Activated CD4-positive, alpha-beta T cell treated with anti-CD3 and anti-CD28 coated beads for 36 hours (primary cell): Measurements from ENCODE around the gene PHLPP2. TPM values are rescaled to one million over a fixed set of nuclear protein-coding genes. Genes with fewer than 3 reads are reported as not detected.

Source experiments
- ATAC-seq: fragments of 200-7000 bp; cut with Tn5 transposase; one replicate; pipeline ENCODE4 v1.10.0; 2021; ENCODE audit warnings: mild to moderate bottlenecking, moderate library complexity
- CTCF ChIA-PET: fragments of 350-600 bp; sonication (Branson Sonifier 250); formaldehyde crosslinking; loops from one replicate; lab custom pipeline; 2021; ENCODE audit warnings: antibody characterized with exemption; lab: Charles Lee
- POLR2A ChIA-PET: fragments of 350-600 bp; sonication (Branson Sonifier 250); formaldehyde crosslinking; loops from one replicate; lab custom pipeline; 2021; ENCODE audit warnings: antibody characterized with exemption, inconsistent platforms; lab: Charles Lee
- DNase-seq: peaks from one replicate; pipeline ENCODE4 v3.0.0-alpha.2; 2020
- H3K27ac Mint-ChIP-seq: one replicate; pipeline ENCODE4 v1.8.0; 2021; ENCODE audit warnings: mixed read lengths
- H3K27me3 Mint-ChIP-seq: one replicate; pipeline ENCODE4 v1.8.0; 2021; ENCODE audit warnings: mixed read lengths
- H3K36me3 Mint-ChIP-seq: one replicate; pipeline ENCODE4 v1.8.0; 2021; ENCODE audit warnings: low read depth, mixed read lengths
- H3K4me1 Mint-ChIP-seq: one replicate; pipeline ENCODE4 v1.8.0; 2021; ENCODE audit warnings: mixed read lengths
- H3K4me3 Mint-ChIP-seq: one replicate; pipeline ENCODE4 v1.8.0; 2021; ENCODE audit warnings: mild to moderate bottlenecking, moderate library complexity, mixed read lengths
- H3K9me3 Mint-ChIP-seq: one replicate; pipeline ENCODE4 v1.8.0; 2021; ENCODE audit warnings: low read depth, mixed read lengths
- intact Hi-C, 2 experiments: fragments of 100-400 bp; cut with DNase I in 1 of 2; cut with micrococcal nuclease in 1 of 2; formaldehyde crosslinking; loops; one replicate each; pipeline versions ENCODE4 v1.14.2 to v1.15.1; 2022 to 2024; cut with DNase I, micrococcal nuclease
- total RNA-seq, 2 experiments: library from RNA; stranded (reverse); gene quantifications; one replicate each; pipeline ENCODE4 v1.2.3, GENCODE V29; 2021

PHLPP2 gene
- total RNA-seq, 2 experiments from 2014 or later: 8.8 to 11.2 TPM

DNA sequence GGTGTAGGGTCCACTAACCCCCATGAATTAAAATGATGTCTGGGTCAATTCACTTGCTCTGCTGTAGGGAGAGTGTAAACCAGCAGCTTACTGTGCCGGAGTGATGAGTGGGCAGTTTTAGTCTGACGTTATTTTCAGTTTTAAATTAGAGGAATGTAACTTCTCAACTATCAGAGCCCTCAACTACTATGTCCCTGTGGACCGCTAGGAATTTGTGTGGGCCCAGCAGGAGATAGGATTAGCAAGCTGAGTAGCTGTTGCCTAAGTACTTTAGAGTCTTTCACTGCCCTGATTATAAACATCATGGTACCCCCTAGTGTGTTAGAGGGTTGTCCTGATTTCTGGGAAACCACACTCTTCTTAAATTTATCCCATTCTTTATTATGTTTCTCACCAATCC, 87.1 kb downstream of the PHLPP2 start:
- ChIA-PET POLR2A (no interaction called here), CTCF (interaction anchor here (0.6 to 1.1 kb wide), 2 partner anchors 324 to 966 kb away, joined by 3 read pairs; no protein-coding TSS in a partner anchor)
- ATAC-seq (no peak), DNase-seq (no peak)
- no peaks in the 10 kb centered on the region for H3K27me3 Mint-ChIP-seq
- H3K4me3 Mint-ChIP-seq: no peak overlapping the region
- H3K36me3 Mint-ChIP-seq: no peaks in the 10 kb centered on the region
- no peaks in the 10 kb centered on the region for H3K9me3 Mint-ChIP-seq
- H3K27ac Mint-ChIP-seq: no peak overlapping the region
- intact Hi-C loops: no loop called here
- H3K4me1 Mint-ChIP-seq: no peaks in the 10 kb centered on the region

GRCh38 chr16:71635632-71636031, 88.9 kb downstream of the PHLPP2 start:
- POLR2A ChIA-PET: no interaction called here
- intact Hi-C loops: no loop called here
- no peak overlapping the region for H3K4me3 Mint-ChIP-seq
- H3K27me3 Mint-ChIP-seq: no peaks in the 10 kb centered on the region
- no peaks in the 10 kb centered on the region for H3K4me1 Mint-ChIP-seq
- H3K9me3 Mint-ChIP-seq: no peaks in the 10 kb centered on the region
- H3K27ac Mint-ChIP-seq: no peak overlapping the region
- ATAC-seq (no peak), DNase-seq (no peak)
- H3K36me3 Mint-ChIP-seq: no peaks in the 10 kb centered on the region
- CTCF ChIA-PET: interaction anchor here (0.8 to 1.1 kb wide), 2 partner anchors 25 to 314 kb away, joined by 3 read pairs; no protein-coding TSS in a partner anchor

GRCh38 chr16:71631776-71632175, 92.7 kb downstream of the PHLPP2 start:
- CTCF ChIA-PET: no interaction called here
- intact Hi-C loops: no loop called here

GRCh38 chr16:71630808-71631207, 93.7 kb downstream of the PHLPP2 start:
- Mint-ChIP-seq H3K9me3 (no peaks in the 10 kb centered on the region), H3K27ac (no peak overlapping the region), H3K27me3 (peaks cover 16% of the 10 kb centered on the region), H3K4me1 (peaks cover 2% of the 10 kb centered on the region), H3K36me3 (no peaks in the 10 kb centered on the region), H3K4me3 (no peak overlapping the region)
- CTCF ChIA-PET: interaction anchor here (0.8 kb wide), 1 partner anchor 20 kb away, joined by 3 read pairs; no protein-coding TSS in a partner anchor
- DNase-seq (no peak), ATAC-seq (no peak)
- POLR2A ChIA-PET: no interaction called here
- intact Hi-C loops: no loop called here

More at GRCh38 chr16:71631776-71632175, 92.7 kb downstream of the PHLPP2 start:
- Mint-ChIP-seq H3K4me3 (no peak overlapping the region), H3K27ac (no peak overlapping the region), H3K36me3 (no peaks in the 10 kb centered on the region), H3K27me3 (peaks cover 14% of the 10 kb centered on the region), H3K4me1 (no peaks in the 10 kb centered on the region), H3K9me3 (no peaks in the 10 kb centered on the region)
- no peak for ATAC-seq
- DNase-seq: no peak
- POLR2A ChIA-PET: no interaction called here

GRCh38 chr16:71629278-71630016, 95.1 kb downstream of the PHLPP2 start:
- Mint-ChIP-seq H3K4me1 (peaks cover 2% of the 10 kb centered on the region), H3K27ac (no peak overlapping the region), H3K4me3 (no peak overlapping the region), H3K27me3 (peaks cover 20% of the 10 kb centered on the region), H3K9me3 (no peaks in the 10 kb centered on the region), H3K36me3 (no peaks in the 10 kb centered on the region)
- POLR2A ChIA-PET: no interaction called here
- ATAC-seq: no peak
- no peak for DNase-seq
- intact Hi-C loops: no loop called here
- CTCF ChIA-PET: interaction anchor here (0.6 to 3.0 kb wide), 4 partner anchors 10 to 332 kb away, joined by 3 to 15 read pairs (median 4); no protein-coding TSS in a partner anchor

- ChIA-PET POLR2A (no interaction called here), CTCF (interaction anchor here (0.6 to 3.0 kb wide), 4 partner anchors 10 to 333 kb away, joined by 3 to 15 read pairs (median 4); no protein-coding TSS in a partner anchor)
- no peak for ATAC-seq
- H3K27ac Mint-ChIP-seq: no peak overlapping the region
- H3K27me3 Mint-ChIP-seq: peaks cover 20% of the 10 kb centered on the region
- intact Hi-C loops: no loop called here
- H3K9me3 Mint-ChIP-seq: no peaks in the 10 kb centered on the region
- H3K36me3 Mint-ChIP-seq: no peaks in the 10 kb centered on the region
- H3K4me3 Mint-ChIP-seq: no peak overlapping the region
- H3K4me1 Mint-ChIP-seq: peaks cover 2% of the 10 kb centered on the region
- no peak for DNase-seq
Measured at GRCh38 chr16:71628810-71629209, 95.7 kb downstream of the PHLPP2 start.

DNA sequence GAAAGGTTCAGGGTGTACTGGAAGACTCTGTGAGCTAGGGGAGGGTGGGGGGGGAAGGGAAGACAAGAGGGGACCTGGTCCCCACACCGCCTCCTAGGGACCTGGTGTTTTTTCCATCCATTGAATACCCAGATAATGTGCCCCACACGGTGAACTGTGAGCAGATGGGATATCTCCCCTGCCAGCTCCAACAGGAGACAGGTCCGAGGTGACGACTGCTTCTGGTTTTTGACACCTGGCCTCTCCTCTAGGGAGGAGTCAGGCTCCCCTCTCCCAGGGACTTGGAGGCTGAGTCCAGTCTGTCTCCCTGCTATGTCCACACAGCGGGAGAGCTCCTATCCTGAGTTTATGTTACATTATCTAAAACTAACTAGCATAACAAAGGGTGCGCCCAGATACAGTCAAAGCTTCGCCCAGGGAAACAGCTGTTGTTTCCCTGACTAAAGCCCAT, 96.7 kb downstream of the PHLPP2 start:
- intact Hi-C loops: no loop called here
- DNase-seq (no peak), ATAC-seq (no peak)
- CTCF ChIA-PET: interaction anchor here (3.0 kb wide), 1 partner anchor 16 kb away, joined by 15 read pairs; no protein-coding TSS in a partner anchor
- Mint-ChIP-seq H3K4me1 (peaks cover 2% of the 10 kb centered on the region), H3K27ac (no peak overlapping the region), H3K27me3 (peaks cover 20% of the 10 kb centered on the region), H3K36me3 (no peaks in the 10 kb centered on the region), H3K9me3 (no peaks in the 10 kb centered on the region), H3K4me3 (no peak overlapping the region)
- POLR2A ChIA-PET: no interaction called here

DNA sequence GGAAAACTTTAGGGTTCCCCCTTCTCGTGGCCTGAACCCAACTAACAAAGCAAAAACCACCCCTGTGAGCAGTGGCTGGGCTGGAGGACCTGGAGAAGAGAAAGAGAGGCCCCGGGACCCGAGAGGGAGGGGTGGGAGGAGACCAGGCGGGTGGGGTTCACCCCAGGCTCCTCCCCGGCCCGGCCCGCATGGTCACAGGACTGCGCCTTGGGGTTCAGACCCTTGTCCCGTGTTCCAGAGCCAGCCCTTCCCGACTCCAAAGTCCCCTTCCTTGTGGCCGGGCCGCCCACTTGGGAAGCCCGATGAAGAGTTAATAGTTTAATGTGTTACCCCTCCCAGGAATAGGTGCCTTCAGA, 97.7 kb downstream of the PHLPP2 start:
- Mint-ChIP-seq H3K27ac (no peak overlapping the region), H3K4me3 (no peak overlapping the region), H3K27me3 (peaks cover 24% of the 10 kb centered on the region), H3K9me3 (no peaks in the 10 kb centered on the region), H3K4me1 (peaks cover 7% of the 10 kb centered on the region), H3K36me3 (no peaks in the 10 kb centered on the region)
- intact Hi-C loops: no loop called here
- DNase-seq: peak; percentile 13
- ChIA-PET POLR2A (no interaction called here), CTCF (no interaction called here)
- ATAC-seq: no peak

- H3K36me3 Mint-ChIP-seq: no peaks in the 10 kb centered on the region
- peaks cover 24% of the 10 kb centered on the region for H3K27me3 Mint-ChIP-seq
- H3K4me1 Mint-ChIP-seq: peaks cover 9% of the 10 kb centered on the region
- intact Hi-C loops: no loop called here
- no peaks in the 10 kb centered on the region for H3K9me3 Mint-ChIP-seq
- H3K4me3 Mint-ChIP-seq: peak within 1 kb of the TSS; percentile 20
- H3K27ac Mint-ChIP-seq: no peak within 1 kb of the TSS
- ChIA-PET CTCF (no interaction called here), POLR2A (no interaction called here)
- DNase-seq: peak; percentile 43
- peak; percentile 36 for ATAC-seq
Measured at GRCh38 chr16:71626018-71626857, 98.3 kb downstream of the PHLPP2 start, which contains the start of gene MARVELD3. Gene MARVELD3, plus strand, starts transcription at chr16:71626184. Its CDS starts 46 bp downstream, at chr16:71626230.

DNA sequence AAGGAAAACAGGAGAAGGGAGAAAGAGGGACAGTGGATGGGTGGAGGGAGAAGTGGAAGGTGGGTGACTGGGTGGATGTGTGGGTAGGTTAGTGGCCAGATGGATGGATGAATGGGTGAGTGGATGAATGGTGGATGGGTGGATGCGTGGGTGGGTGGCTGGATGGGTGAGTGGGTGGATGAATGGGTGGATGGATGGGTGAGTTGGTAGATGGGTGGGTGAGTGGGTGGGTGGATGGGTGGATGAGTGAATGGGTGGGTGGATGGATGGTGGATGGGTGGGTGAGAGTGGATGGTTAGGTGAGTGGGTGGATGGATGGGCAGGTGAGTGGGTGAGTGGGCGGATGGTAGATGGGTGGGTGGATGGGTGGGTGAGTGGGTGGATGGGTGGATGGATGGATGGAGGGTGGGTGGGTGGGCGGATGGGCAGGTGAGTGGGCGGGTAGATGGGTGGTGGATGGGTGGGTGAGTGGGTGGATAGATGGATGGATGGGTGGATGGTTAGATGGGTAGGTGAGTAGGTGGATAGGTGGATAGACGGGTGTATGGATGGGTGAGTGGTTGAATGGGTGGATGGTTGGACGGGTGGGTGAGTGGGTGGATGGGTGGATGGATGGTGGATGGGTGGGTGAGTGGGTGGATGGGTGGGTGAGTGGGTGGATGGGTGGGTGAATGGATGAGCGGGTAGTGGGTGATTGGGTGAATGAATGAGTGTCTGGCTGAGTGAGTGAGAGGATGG, 99.2 kb downstream of the PHLPP2 start:
- Mint-ChIP-seq H3K4me1 (peaks cover 9% of the 10 kb centered on the region), H3K27me3 (peaks cover 28% of the 10 kb centered on the region), H3K9me3 (no peaks in the 10 kb centered on the region), H3K36me3 (no peaks in the 10 kb centered on the region), H3K27ac (no peak overlapping the region), H3K4me3 (peak overlapping the region; percentile 20)
- ATAC-seq: no peak
- no peak for DNase-seq
- ChIA-PET CTCF (no interaction called here), POLR2A (no interaction called here)
- intact Hi-C loops: no loop called here

GRCh38 chr16:71623597-71623996, 100.9 kb downstream of the PHLPP2 start:
- no peaks in the 10 kb centered on the region for H3K9me3 Mint-ChIP-seq
- ATAC-seq (no peak), DNase-seq (no peak)
- CTCF ChIA-PET: interaction anchor here (2.2 kb wide), 1 partner anchor 13 kb away, joined by 13 read pairs; no protein-coding TSS in a partner anchor
- no peak overlapping the region for H3K4me3 Mint-ChIP-seq
- H3K27me3 Mint-ChIP-seq: peaks cover 23% of the 10 kb centered on the region
- H3K27ac Mint-ChIP-seq: no peak overlapping the region
- H3K4me1 Mint-ChIP-seq: peaks cover 9% of the 10 kb centered on the region
- intact Hi-C loops: no loop called here
- POLR2A ChIA-PET: no interaction called here
- no peaks in the 10 kb centered on the region for H3K36me3 Mint-ChIP-seq
